GM12878 (cell line): Measurements from ENCODE around the gene TMEM215. TPM values are rescaled to one million over a fixed set of nuclear protein-coding genes. Genes with fewer than 3 reads are reported as not detected.

Source experiments
- ATAC-seq: fragments of 200-7000 bp; cut with Tn5 transposase; 3 replicates; pipeline ENCODE4 v1.9.1; 2020; ENCODE audit warnings: mild to moderate bottlenecking, moderate library complexity
- BruUV-seq: library from RNA; stranded (reverse); fragments of 400-500 nt; replicated peaks from 2 replicates; lab custom pipeline; 2021; lab: Mats Ljungman, UMichigan
- CTCF ChIA-PET: fragments of 300-600 bp; sonication (Branson Sonifier 250); formaldehyde crosslinking; extraction: SDS; loops from one replicate; lab custom pipeline; 2021; ENCODE audit warnings: inconsistent platforms; lab: Yijun Ruan, JAX
- POLR2A ChIA-PET: fragments of 350-600 bp; formaldehyde crosslinking; extraction: SDS; loops from one replicate; lab custom pipeline; 2021; ENCODE audit warnings: inconsistent platforms; lab: Charles Lee
- RAD21 ChIA-PET: fragments of 300-600 bp; sonication (Branson Sonifier 250); formaldehyde crosslinking; loops from one replicate; lab custom pipeline; 2023; ENCODE audit warnings: antibody characterized with exemption; ENCODE audit not compliant: unreplicated experiment; lab: Charles Lee
- SMC1A ChIA-PET: fragments of 300-600 bp; sonication (Branson Sonifier 250); formaldehyde crosslinking; loops from one replicate; lab custom pipeline; 2023; ENCODE audit not compliant: unreplicated experiment, uncharacterized antibody; lab: Charles Lee
- DNase-seq: peaks from one replicate; pipeline ENCODE4 v3.0.0-alpha.2; 2011; ENCODE audit warnings: low read depth, low spot score
- FAIRE-seq: peaks from 3 replicates; lab custom pipeline; 2011; peaks lifted over from hg19 to GRCh38; lab: Jason Lieb, UNC
- H2AFZ ChIP-seq: 2 replicates; pipeline ENCODE4 v1.6.0; 2011; ENCODE audit warnings: low read depth, low read length, control low read depth; ENCODE audit not compliant: control insufficient read depth
- H3K27ac ChIP-seq: 2 replicates; pipeline ENCODE4 v1.5.1; 2011; ENCODE audit warnings: control low read depth; ENCODE audit not compliant: control insufficient read depth, insufficient read depth
- H3K27me3 ChIP-seq, 2 experiments: replicated peaks in 1 of 2; 2 replicates each; pipeline versions ENCODE4 v1.6.0 to v1.6.1; 2011; ENCODE audit warnings: low read length in 1 of 2; ENCODE audit not compliant: control insufficient read depth in 2 of 2, insufficient read depth in 2 of 2
- H3K36me3 ChIP-seq, 2 experiments: 2 replicates each; pipeline ENCODE4 v1.5.1; 2011; ENCODE audit warnings: low read length in 1 of 2; ENCODE audit not compliant: control insufficient read depth in 2 of 2, insufficient read depth in 2 of 2
- H3K4me1 ChIP-seq: 2 replicates; pipeline ENCODE4 v1.6.1; 2011; ENCODE audit warnings: mild to moderate bottlenecking, low read length, moderate library complexity, mixed read lengths; ENCODE audit not compliant: control insufficient read depth, insufficient read depth
- H3K4me2 ChIP-seq: 2 replicates; pipeline ENCODE4 v1.6.0; 2011; ENCODE audit warnings: control low read depth; ENCODE audit not compliant: control insufficient read depth, insufficient read depth
- H3K4me3 ChIP-seq: fragments of 200-600 bp; sonication (generic); 2 replicates; pipeline ENCODE4 v1.5.1; 2016
- H3K79me2 ChIP-seq: 2 replicates; pipeline ENCODE4 v1.6.0; 2011; ENCODE audit warnings: low read length; ENCODE audit not compliant: control insufficient read depth, insufficient read depth
- H3K9ac ChIP-seq: 2 replicates; pipeline ENCODE4 v1.8.0; 2011; ENCODE audit warnings: low read length, control low read depth, mixed read lengths; ENCODE audit not compliant: control insufficient read depth, insufficient read depth
- H3K9me3 ChIP-seq: replicated peaks from 3 replicates; pipeline ENCODE4 v1.5.1; 2011; ENCODE audit warnings: mild to moderate bottlenecking, low read length; ENCODE audit not compliant: control insufficient read depth, insufficient read depth
- H4K20me1 ChIP-seq: 2 replicates; pipeline ENCODE4 v1.6.0; 2011; ENCODE audit not compliant: control insufficient read depth, insufficient read depth
- MEF2A ChIP-seq: IDR thresholded peaks from 2 replicates; pipeline ENCODE4 v1.6.1; 2011; ENCODE audit warnings: low read depth, mild to moderate bottlenecking, low read length, moderate library complexity; ENCODE audit not compliant: insufficient read depth
- MLLT1 ChIP-seq: fragments of 450-650 bp; IDR thresholded peaks from 2 replicates; pipeline ENCODE4 v1.6.1; 2016; ENCODE audit warnings: mild to moderate bottlenecking
- MYC ChIP-seq: IDR thresholded peaks from 2 replicates; pipeline ENCODE4 v1.6.1; 2011; ENCODE audit warnings: mild to moderate bottlenecking, low read length, moderate library complexity, inconsistent platforms; ENCODE audit not compliant: insufficient read depth, insufficient replicate concordance, insufficient read length, severe bottlenecking
- RB1 ChIP-seq: fragments of 450-650 bp; formaldehyde crosslinking; IDR thresholded peaks from 2 replicates; pipeline ENCODE4 v1.6.1; 2017; ENCODE audit warnings: mild to moderate bottlenecking, borderline replicate concordance
- USF1 ChIP-seq: IDR thresholded peaks from 2 replicates; pipeline ENCODE4 v1.6.1; 2011; ENCODE audit warnings: borderline replicate concordance, low read depth, mild to moderate bottlenecking, moderate library complexity, mixed read lengths, low read length; ENCODE audit not compliant: insufficient read depth; ENCODE audit errors: extremely low read length
- ZBTB40 ChIP-seq: fragments of 450-650 bp; IDR thresholded peaks from 2 replicates; pipeline ENCODE4 v1.6.1; 2016; ENCODE audit warnings: mild to moderate bottlenecking, moderate library complexity, borderline replicate concordance
- ZNF592 ChIP-seq: fragments of 450-650 bp; IDR thresholded peaks from 2 replicates; pipeline ENCODE4 v1.6.1; 2017; ENCODE audit warnings: mild to moderate bottlenecking, moderate library complexity
- WGBS: methylation state at CpG from one replicate; pipeline ENCODE4 v1.1.6; 2016; ENCODE audit warnings: low lambda C conversion rate; ENCODE audit not compliant: insufficient replicate concordance, insufficient coverage; ENCODE audit errors: missing lambda C conversion rate; 5-methylcytosine and 5-hydroxymethylcytosine counted together
- in situ Hi-C: fragments of 300-500 bp; cut with MboI; formaldehyde crosslinking; loops from 9 replicates; pipeline ENCODE4 v1.14.3; 2018; ENCODE audit warnings: mixed read lengths
- intact Hi-C: fragments of 100-400 bp; cut with micrococcal nuclease; formaldehyde crosslinking; loops from one replicate; pipeline ENCODE4 v1.14.2; 2022; ENCODE audit not compliant: unreplicated experiment
- polyA plus RNA-seq, 11 experiments: library from polyadenylated mRNA; depleted of rRNA in 4 of 11; unstranded in 6 of 11; stranded (reverse) in 5 of 11; fragments of >200 nt; fragmentation: Nextera tagmentation in 4 of 11; fragmentation: Illumina TruSeq in 1 of 11; extraction: Ambion mirVana in 4 of 11; extraction: Trizol in 1 of 11; gene quantifications; 1 replicate in 1 of 11; 2 replicates in 10 of 11; pipeline versions ENCODE4 v1.2.1 to v1.2.3, GENCODE V29; 2011 to 2016; ENCODE audit warnings: inconsistent platforms in 2 of 11, missing spikeins in 2 of 11, low read depth in 1 of 11
- total RNA-seq, 4 experiments: library from RNA; depleted of rRNA in 3 of 4; stranded (reverse); fragments of >200 nt in 3 of 4; fragmentation: Illumina TruSeq in 1 of 4; extraction: Trizol in 1 of 4; gene quantifications; 2 replicates each; pipeline versions ENCODE4 v1.2.1 to v1.2.3, GENCODE V29; 2013 to 2021

The TMEM215 gene
- total and polyA plus RNA-seq, 10 of the 15 experiments (the other 5 are each of a cell fraction or from before 2014, with no cell fraction given) = not detected

- Histone ChIP-seq H3K4me1 (no peaks in the 10 kb centered on the region), H4K20me1 (no peaks in the 10 kb centered on the region), H3K36me3 (no peaks in the 10 kb centered on the region), H3K9ac (no peak overlapping the region), H2AFZ (no peak overlapping the region), H3K4me3 (no peak overlapping the region), H3K4me2 (no peak overlapping the region), H3K79me2 (no peaks in the 10 kb centered on the region), H3K27ac (no peak overlapping the region), H3K9me3 (no peaks in the 10 kb centered on the region), H3K27me3 (peaks cover 0 to 2% of the 10 kb centered on the region in 2 experiments; a peak in 2 of 4 replicates)
- 49% methylated on average over 2 of the region's 2 CpGs for WGBS
- intact Hi-C loops (no loop called here), in situ Hi-C loops (no loop called here)
- POLR2A ChIA-PET = no interaction called here
- SMC1A ChIA-PET = no interaction called here
- FAIRE-seq = no peak
- RAD21 ChIA-PET = no interaction called here
- no peak for ATAC-seq
- CTCF ChIA-PET = no interaction called here
- no peak for TF ChIP-seq MEF2A
- TF ChIP-seq ZNF592 = no peak
- TF ChIP-seq MYC = no peak
- TF ChIP-seq MLLT1 = no peak
- no peak for TF ChIP-seq USF1
- TF ChIP-seq ZBTB40 = no peak
- no peak for TF ChIP-seq RB1
- no TSS peak for BruUV-seq
- no peak for DNase-seq
Measured at GRCh38 chr9:32825203-32825602, 41.9 kb downstream of the TMEM215 start.
